Esophagus muscularis mucosa (tissue), 4 donors: ENCODE measurements around the gene PISD. TPM values are rescaled to one million over a fixed set of nuclear protein-coding genes. Genes with fewer than 3 reads are reported as not detected.
A peak's percentile ranks its signal among the peaks of the same experiment; 100 is the strongest.

Experiments
- DNase-seq: peaks from one replicate; pipeline ENCODE4 v3.0.0-alpha.2; 2017; ENCODE audit errors: extremely low spot score
- H3K27ac ChIP-seq, 4 donors: fragments of 200-600 bp; sonication (generic); replicated peaks in 1 of 4; 1 replicate in 3 of 4; 2 replicates in 1 of 4; pipeline ENCODE4 v1.5.1; 2016 to 2019; ENCODE audit warnings: mild to moderate bottlenecking in 1 of 4
- H3K27me3 ChIP-seq, 4 donors: fragments of 200-600 bp; sonication (generic); one replicate each; pipeline versions ENCODE4 v1.5.1 to v1.6.0; 2016 to 2019
- H3K36me3 ChIP-seq, 4 donors: fragments of 200-600 bp; sonication (generic); one replicate each; pipeline ENCODE4 v1.5.1; 2016 to 2019
- H3K4me1 ChIP-seq, 4 donors: fragments of 200-600 bp; sonication (generic); one replicate each; pipeline ENCODE4 v1.5.1; 2016 to 2019
- H3K4me3 ChIP-seq, 4 donors: fragments of 200-600 bp; sonication (generic); 1 replicate in 2 of 4; 2 replicates in 2 of 4; pipeline ENCODE4 v1.5.1; 2016 to 2019; ENCODE audit warnings: mild to moderate bottlenecking in 4 of 4, moderate library complexity in 1 of 4
- H3K9me3 ChIP-seq, 4 donors: fragments of 200-600 bp; sonication (generic); 1 replicate in 3 of 4; 2 replicates in 1 of 4; pipeline ENCODE4 v1.5.1; 2016 to 2019
- CTCF ChIP-seq, 3 experiments: fragments of 200-600 bp in 2 of 3; fragments of 450-650 bp in 1 of 3; sonication (generic) in 2 of 3; IDR thresholded peaks; one replicate each; pipeline ENCODE4 v1.5.1; 2017 to 2019; ENCODE audit warnings: antibody characterized with exemption in 3 of 3, mild to moderate bottlenecking in 2 of 3, moderate library complexity in 1 of 3
- EP300 ChIP-seq: sonication (generic); formaldehyde crosslinking; IDR thresholded peaks from one replicate; pipeline ENCODE4 v1.6.1; 2017; ENCODE audit warnings: antibody characterized with exemption
- POLR2A ChIP-seq: fragments of 450-650 bp; IDR thresholded peaks from one replicate; pipeline ENCODE4 v1.6.1; 2017; ENCODE audit warnings: antibody characterized with exemption, moderate library complexity, mild to moderate bottlenecking, low read depth
- POLR2AphosphoS5 ChIP-seq, 2 donors: sonication (generic); formaldehyde crosslinking; IDR thresholded peaks; one replicate each; pipeline ENCODE4 v1.6.1; 2017; ENCODE audit warnings: antibody characterized with exemption in 2 of 2
- WGBS: methylation state at CpG from one replicate; pipeline ENCODE4 v1.1.5; 2018; 5-methylcytosine and 5-hydroxymethylcytosine counted together
- intact Hi-C: fragments of 100-400 bp; cut with DNase I; formaldehyde crosslinking; loops from one replicate; pipeline ENCODE4 v1.15.1; 2023
- total RNA-seq, 4 donors: library from RNA; depleted of rRNA; stranded (reverse); fragments of >200 nt; gene quantifications; one replicate each; pipeline versions ENCODE4 v1.1.0 to v1.2.1, GENCODE V29; 2016

Gene PISD
- total RNA-seq, 4 donors from 2014 or later, result 14.1 to 40.1 (median 26.2) TPM

- TF ChIP-seq POLR2AphosphoS5 (IDR thresholded peaks at IDR 0.05) (peak in 1 of 2 donors; percentile 16), EP300 (no peak), POLR2A (no peak), CTCF (IDR thresholded peaks at IDR 0.05) (no peak)
- no peaks in the 10 kb centered on the region for H3K27me3 ChIP-seq
- peaks cover 7 to 22% (median 15%) of the 10 kb centered on the region in 4 donors for H3K36me3 ChIP-seq
- intact Hi-C loops, result loop anchor here (10.0 kb wide), 1 partner anchor 281 kb away; the partner anchor contains the start of gene PATZ1
- peak overlapping the region; percentile 15 to 33 (median 30) for H3K4me3 ChIP-seq
- WGBS, result 69% methylated on average over 22 of the region's 31 CpGs
- H3K27ac ChIP-seq, result peak overlapping the region; percentile 26 to 58 (median 41)
- H3K4me1 ChIP-seq, result peaks cover 45 to 60% (median 56%) of the 10 kb centered on the region in 4 donors
- no peak for DNase-seq
- H3K9me3 ChIP-seq, result no peaks in the 10 kb centered on the region
Measured at GRCh38 chr22:31625661-31626426, 36.2 kb downstream of the PISD start.

DNA sequence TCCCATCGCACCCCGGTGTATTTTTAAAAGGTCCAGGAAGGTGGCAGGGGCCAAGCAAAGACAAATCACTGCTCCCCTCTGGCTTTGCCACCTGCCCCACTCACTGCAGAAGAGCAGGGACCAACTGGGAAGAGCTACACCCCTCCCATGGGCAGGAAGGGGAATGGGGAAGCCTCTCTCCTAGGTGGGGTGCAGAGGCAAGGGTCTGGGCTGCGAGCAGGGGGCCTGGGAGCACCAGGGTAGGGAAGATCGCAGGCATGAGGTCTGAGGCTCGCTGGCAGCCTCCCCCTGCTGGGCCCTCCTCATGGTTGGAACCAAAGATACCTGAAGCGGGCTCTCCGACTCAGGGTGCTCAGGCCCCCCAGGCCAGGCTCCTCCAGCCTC is 36.8 kb downstream of the PISD start:
- Histone ChIP-seq H3K27ac (peak overlapping the region; percentile 26 to 58 (median 40)), H3K27me3 (no peaks in the 10 kb centered on the region), H3K9me3 (no peaks in the 10 kb centered on the region), H3K4me1 (peaks cover 45 to 55% (median 54%) of the 10 kb centered on the region in 4 donors), H3K36me3 (peaks cover 7 to 28% (median 21%) of the 10 kb centered on the region in 4 donors), H3K4me3 (peak overlapping the region; percentile 15 to 33 (median 30))
- no peak for TF ChIP-seq EP300
- no peak for TF ChIP-seq CTCF (IDR thresholded peaks at IDR 0.05)
- TF ChIP-seq POLR2AphosphoS5 (IDR thresholded peaks at IDR 0.05), result no peak
- TF ChIP-seq POLR2A, result no peak
- WGBS, result 90% methylated on average over 5 of the region's 7 CpGs
- no peak for DNase-seq
- intact Hi-C loops, result loop anchor here (10.0 kb wide), 1 partner anchor 280 kb away; the partner anchor contains the start of gene PATZ1

GRCh38 chr22:31623592-31624304 is 38.3 kb downstream of the PISD start:
- H3K27me3 ChIP-seq, result no peaks in the 10 kb centered on the region
- DNase-seq, result no peak
- H3K4me1 ChIP-seq, result peaks cover 32 to 50% (median 40%) of the 10 kb centered on the region in 4 donors
- peaks cover 7 to 43% (median 36%) of the 10 kb centered on the region in 4 donors for H3K36me3 ChIP-seq
- intact Hi-C loops, result loop anchor here (10.0 kb wide), 1 partner anchor 279 kb away; the partner anchor contains the start of gene PATZ1
- 97% methylated on average over 13 of the region's 18 CpGs for WGBS
- H3K4me3 ChIP-seq, result no peak overlapping the region
- H3K27ac ChIP-seq, result no peak overlapping the region
- H3K9me3 ChIP-seq, result no peaks in the 10 kb centered on the region
- TF ChIP-seq POLR2AphosphoS5 (IDR thresholded peaks at IDR 0.05) (no peak), EP300 (no peak)

- Histone ChIP-seq H3K36me3 (peaks cover 7 to 51% (median 44%) of the 10 kb centered on the region in 4 donors), H3K27ac (no peak overlapping the region), H3K4me3 (no peak overlapping the region), H3K9me3 (no peaks in the 10 kb centered on the region), H3K4me1 (peaks cover 30 to 44% (median 33%) of the 10 kb centered on the region in 4 donors), H3K27me3 (no peaks in the 10 kb centered on the region)
- 86% methylated on average over 1 of the region's 1 CpG for WGBS
- no peak for TF ChIP-seq POLR2A
- no peak for TF ChIP-seq POLR2AphosphoS5 (IDR thresholded peaks at IDR 0.05)
- TF ChIP-seq CTCF (IDR thresholded peaks at IDR 0.05), result no peak
- TF ChIP-seq EP300, result no peak
- intact Hi-C loops, result loop anchor here (10.0 kb wide), 1 partner anchor 278 kb away; the partner anchor contains the start of gene PATZ1
- DNase-seq, result no peak
Measured at GRCh38 chr22:31622980-31623379, 39.0 kb downstream of the PISD start.
